ENCODE results near the gene TMEM165. TPM values are rescaled to one million over a fixed set of nuclear protein-coding genes. Genes with fewer than 3 reads are reported as not detected.
A peak's percentile ranks its signal among the peaks of the same experiment; 100 is the strongest.

TMEM165 gene
- total RNA-seq, 1 experiment from 2014 or later, result 90.4 TPM

GRCh38 chr4:55382488-55383003, 13.2 kb upstream of the TMEM165 start:
- BruUV-seq (replicated peaks), result no TSS peak
- Histone ChIP-seq H3K27me3 (replicated peaks; ENCODE audit: control insufficient read depth, insufficient read depth, low read length) (no peaks in the 10 kb centered on the region), H3K36me3 (ENCODE audit: control insufficient read depth, insufficient read depth, low read length) (no peaks in the 10 kb centered on the region), H3K4me1 (peaks cover 25% of the 10 kb centered on the region), H3K9me3 (no peaks in the 10 kb centered on the region), H3K4me3 (ENCODE audit: low read depth, low read length) (no peak overlapping the region)
- intact Hi-C loops (cut with micrococcal nuclease; ENCODE audit: unreplicated experiment), result no loop called here
- DNase-seq, result no peak
- no peak overlapping the region for H3K4me3 Mint-ChIP-seq (ENCODE audit: unreplicated experiment)
- ChIA-PET CTCF (no interaction called here), POLR2A (no interaction called here)
- H3K27ac Mint-ChIP-seq (ENCODE audit: unreplicated experiment), result no peak overlapping the region
- TF ChIP-seq, protein P1, sequence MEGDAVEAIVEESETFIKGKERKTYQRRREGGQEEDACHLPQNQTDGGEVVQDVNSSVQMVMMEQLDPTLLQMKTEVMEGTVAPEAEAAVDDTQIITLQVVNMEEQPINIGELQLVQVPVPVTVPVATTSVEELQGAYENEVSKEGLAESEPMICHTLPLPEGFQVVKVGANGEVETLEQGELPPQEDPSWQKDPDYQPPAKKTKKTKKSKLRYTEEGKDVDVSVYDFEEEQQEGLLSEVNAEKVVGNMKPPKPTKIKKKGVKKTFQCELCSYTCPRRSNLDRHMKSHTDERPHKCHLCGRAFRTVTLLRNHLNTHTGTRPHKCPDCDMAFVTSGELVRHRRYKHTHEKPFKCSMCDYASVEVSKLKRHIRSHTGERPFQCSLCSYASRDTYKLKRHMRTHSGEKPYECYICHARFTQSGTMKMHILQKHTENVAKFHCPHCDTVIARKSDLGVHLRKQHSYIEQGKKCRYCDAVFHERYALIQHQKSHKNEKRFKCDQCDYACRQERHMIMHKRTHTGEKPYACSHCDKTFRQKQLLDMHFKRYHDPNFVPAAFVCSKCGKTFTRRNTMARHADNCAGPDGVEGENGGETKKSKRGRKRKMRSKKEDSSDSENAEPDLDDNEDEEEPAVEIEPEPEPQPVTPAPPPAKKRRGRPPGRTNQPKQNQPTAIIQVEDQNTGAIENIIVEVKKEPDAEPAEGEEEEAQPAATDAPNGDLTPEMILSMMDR (IDR thresholded peaks at IDR 0.05; ENCODE audit: insufficient read depth in 1 of 2, low read depth in 1 of 2, low read length in 1 of 2, severe bottlenecking in 1 of 2, unreplicated experiment in 1 of 2), result no peak
- no peaks in the 10 kb centered on the region for H3K27me3 Mint-ChIP-seq (ENCODE audit: insufficient read depth, unreplicated experiment)
- no peaks in the 10 kb centered on the region for H3K9me3 Mint-ChIP-seq (ENCODE audit: unreplicated experiment)
- H3K36me3 Mint-ChIP-seq (ENCODE audit: insufficient read depth, unreplicated experiment), result no peaks in the 10 kb centered on the region
- H3K4me1 Mint-ChIP-seq (ENCODE audit: low read depth, unreplicated experiment), result peaks cover 18% of the 10 kb centered on the region

DNA sequence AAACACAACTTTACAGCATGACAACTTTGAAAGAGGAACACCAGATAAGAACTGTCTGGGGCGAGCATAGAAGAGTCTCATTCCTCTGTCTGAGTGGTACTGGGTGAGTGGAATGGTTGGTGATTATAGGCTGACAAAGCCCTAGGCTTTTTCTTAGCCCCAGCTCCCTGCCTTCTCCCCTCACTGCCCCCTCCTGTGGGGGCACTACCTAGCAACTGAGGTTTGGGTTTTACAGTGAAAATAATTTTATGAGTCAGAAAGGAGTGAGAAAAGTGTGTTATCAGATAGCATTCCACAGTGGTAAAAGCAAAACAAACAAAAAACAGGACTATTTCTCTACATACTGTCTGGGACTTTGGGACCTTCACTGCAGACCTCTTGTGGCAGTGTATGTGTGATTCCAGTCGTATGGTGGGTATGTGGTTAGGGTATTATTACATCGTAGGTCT, 10.5 kb upstream of the TMEM165 start:
- Mint-ChIP-seq H3K4me1 (ENCODE audit: low read depth, unreplicated experiment) (peaks cover 18% of the 10 kb centered on the region), H3K36me3 (ENCODE audit: insufficient read depth, unreplicated experiment) (no peaks in the 10 kb centered on the region), H3K27me3 (ENCODE audit: insufficient read depth, unreplicated experiment) (no peaks in the 10 kb centered on the region), H3K4me3 (ENCODE audit: unreplicated experiment) (no peak overlapping the region), H3K9me3 (ENCODE audit: unreplicated experiment) (no peaks in the 10 kb centered on the region), H3K27ac (ENCODE audit: unreplicated experiment) (peak overlapping the region; percentile 67)
- H3K4me1 ChIP-seq, result peaks cover 25% of the 10 kb centered on the region
- ChIA-PET POLR2A (no interaction called here), CTCF (interaction anchor here (1.1 kb wide), 1 partner anchor 161 kb away, joined by 4 read pairs; the partner anchor contains the start of gene CLOCK)
- TF ChIP-seq, protein P1 (IDR thresholded peaks at IDR 0.05; ENCODE audit: insufficient read depth in 1 of 2, low read depth in 1 of 2, low read length in 1 of 2, severe bottlenecking in 1 of 2, unreplicated experiment in 1 of 2), result no peak
- H3K27me3 ChIP-seq (replicated peaks; ENCODE audit: control insufficient read depth, insufficient read depth, low read length), result no peaks in the 10 kb centered on the region
- no peak overlapping the region for H3K4me3 ChIP-seq (ENCODE audit: low read depth, low read length)
- intact Hi-C loops (cut with micrococcal nuclease; ENCODE audit: unreplicated experiment), result no loop called here
- no peak for DNase-seq
- no TSS peak for BruUV-seq (replicated peaks)
- no peaks in the 10 kb centered on the region for H3K36me3 ChIP-seq (ENCODE audit: control insufficient read depth, insufficient read depth, low read length)
- no peaks in the 10 kb centered on the region for H3K9me3 ChIP-seq

DNA sequence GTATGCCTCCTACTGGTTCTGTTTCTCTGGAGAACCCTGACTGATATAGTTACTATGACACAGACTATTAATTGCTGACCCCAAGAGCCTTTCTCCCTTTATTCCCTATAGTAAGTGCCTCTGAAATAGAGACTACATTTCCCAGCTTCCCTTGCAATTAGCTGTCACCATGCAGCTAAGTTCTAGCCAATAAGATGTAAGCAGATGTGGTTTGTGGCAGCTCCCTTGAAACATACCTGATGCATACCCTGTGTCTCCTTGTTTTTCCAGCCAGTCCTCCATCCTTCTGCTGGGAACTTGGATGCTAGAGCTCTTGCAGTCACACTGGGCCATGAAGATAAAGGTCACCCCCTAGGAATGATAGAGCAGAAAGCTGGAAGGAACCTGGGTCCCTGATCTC, 9.7 kb upstream of the TMEM165 start:
- H3K27me3 ChIP-seq (replicated peaks; ENCODE audit: control insufficient read depth, insufficient read depth, low read length), result no peaks in the 10 kb centered on the region
- Mint-ChIP-seq H3K27ac (ENCODE audit: unreplicated experiment) (peak overlapping the region; percentile 40), H3K36me3 (ENCODE audit: insufficient read depth, unreplicated experiment) (no peaks in the 10 kb centered on the region), H3K4me1 (ENCODE audit: low read depth, unreplicated experiment) (peaks cover 18% of the 10 kb centered on the region), H3K4me3 (ENCODE audit: unreplicated experiment) (peak overlapping the region; percentile 36), H3K9me3 (ENCODE audit: unreplicated experiment) (no peaks in the 10 kb centered on the region), H3K27me3 (ENCODE audit: insufficient read depth, unreplicated experiment) (no peaks in the 10 kb centered on the region)
- BruUV-seq (replicated peaks), result no TSS peak
- H3K36me3 ChIP-seq (ENCODE audit: control insufficient read depth, insufficient read depth, low read length), result no peaks in the 10 kb centered on the region
- CTCF ChIA-PET, result interaction anchor here (1.1 to 1.5 kb wide), 2 partner anchors 9 to 160 kb away, joined by 4 read pairs; partner anchors contain the start of gene CLOCK
- H3K9me3 ChIP-seq, result no peaks in the 10 kb centered on the region
- no peak overlapping the region for H3K4me3 ChIP-seq (ENCODE audit: low read depth, low read length)
- TF ChIP-seq, protein P1 (IDR thresholded peaks at IDR 0.05; ENCODE audit: insufficient read depth in 1 of 2, low read depth in 1 of 2, low read length in 1 of 2, severe bottlenecking in 1 of 2, unreplicated experiment in 1 of 2), result no peak
- peak in 1 of 2 experiments; percentile 41 for DNase-seq
- intact Hi-C loops (cut with micrococcal nuclease; ENCODE audit: unreplicated experiment), result loop anchor here (1.0 kb wide), 1 partner anchor 9 kb away; the partner anchor contains the start of gene TMEM165
- peaks cover 25% of the 10 kb centered on the region for H3K4me1 ChIP-seq
- POLR2A ChIA-PET, result interaction anchor here (0.6 kb wide), 3 partner anchors 9 to 1000 kb away, joined by 3 to 7 read pairs (median 4); partner anchors contain the start of gene TMEM165
